ENCODE results near the gene SC5D.

SC5D gene

GRCh38 chr11:121292495-121293287 is at the start of gene SC5D:
SC5D (plus strand) TSS chr11:121292771; CDS start chr11:121303376, 10,605 bp downstream.
- peak; percentile 91 for DNase-seq

- DNase-seq: no peak
These were observed 47.7 kb upstream of the SC5D start for GRCh38 chr11:121244884-121245283.

- no peak for DNase-seq
These were observed 46.4 kb upstream of the SC5D start for GRCh38 chr11:121246021-121246768.

- DNase-seq: no peak
These were observed 45.9 kb upstream of the SC5D start for GRCh38 chr11:121246769-121247035.

- DNase-seq: no peak
These were observed 44.1 kb upstream of the SC5D start for GRCh38 chr11:121248496-121248895.

GRCh38 chr11:121249039-121249663 is 43.4 kb upstream of the SC5D start:
- peak; percentile 52 for DNase-seq

- DNase-seq: peak; percentile 50
These were observed 41.7 kb upstream of the SC5D start for GRCh38 chr11:121250843-121251242.

GRCh38 chr11:121253951-121254350 is 38.6 kb upstream of the SC5D start:
- no peak for DNase-seq

- DNase-seq: no peak
These were observed 37.8 kb upstream of the SC5D start for GRCh38 chr11:121254756-121255155.

- DNase-seq: no peak
These were observed 37.0 kb upstream of the SC5D start for GRCh38 chr11:121255473-121256125.

- DNase-seq: no peak
These were observed 35.3 kb upstream of the SC5D start for GRCh38 chr11:121257289-121257688.

- DNase-seq: no peak
These were observed 34.6 kb upstream of the SC5D start for GRCh38 chr11:121257976-121258375.

- no peak for DNase-seq
These were observed 27.0 kb upstream of the SC5D start for GRCh38 chr11:121265586-121265985.

- no peak for DNase-seq
These were observed 24.0 kb upstream of the SC5D start for GRCh38 chr11:121268581-121268980.

- no peak for DNase-seq
These were observed 22.4 kb upstream of the SC5D start for GRCh38 chr11:121270001-121270678.

- DNase-seq: no peak
These were observed 18.1 kb upstream of the SC5D start for GRCh38 chr11:121274332-121274991.

- no peak for DNase-seq
These were observed 10.9 kb upstream of the SC5D start for GRCh38 chr11:121281698-121282097.

- no peak for DNase-seq
These were observed 10.2 kb upstream of the SC5D start for GRCh38 chr11:121282386-121282785.

- DNase-seq: no peak
These were observed 9.6 kb upstream of the SC5D start for GRCh38 chr11:121282886-121283502.

GRCh38 chr11:121291319-121291718 is 1.3 kb upstream of the SC5D start:
- DNase-seq: no peak

GRCh38 chr11:121291896-121292494 is 576 bp upstream of the SC5D start:
- no peak for DNase-seq

GRCh38 chr11:121293288-121293594 is 670 bp downstream of the SC5D start:
- DNase-seq: no peak

Measured in fibroblast of upper back skin (primary cell).